Prostate gland (tissue), 2 donors: ENCODE results near the gene GATB.

Experiments used
- POLR2AphosphoS5 ChIP-seq: sonication (generic); formaldehyde crosslinking; IDR thresholded peaks from one replicate; pipeline ENCODE4 v1.6.1; 2017; ENCODE audit warnings: antibody characterized with exemption
- TF ChIP-seq, protein P1 (sequence below), 4 experiments: fragments of 200-600 bp in 2 of 4; fragments of 450-650 bp in 2 of 4; sonication (generic) in 2 of 4; IDR thresholded peaks; 1 replicate in 3 of 4; 2 replicates in 1 of 4; pipeline ENCODE4 v1.5.1; 2016 to 2019; ENCODE audit warnings: antibody characterized with exemption in 4 of 4, mild to moderate bottlenecking in 2 of 4, moderate library complexity in 2 of 4

DNA sequence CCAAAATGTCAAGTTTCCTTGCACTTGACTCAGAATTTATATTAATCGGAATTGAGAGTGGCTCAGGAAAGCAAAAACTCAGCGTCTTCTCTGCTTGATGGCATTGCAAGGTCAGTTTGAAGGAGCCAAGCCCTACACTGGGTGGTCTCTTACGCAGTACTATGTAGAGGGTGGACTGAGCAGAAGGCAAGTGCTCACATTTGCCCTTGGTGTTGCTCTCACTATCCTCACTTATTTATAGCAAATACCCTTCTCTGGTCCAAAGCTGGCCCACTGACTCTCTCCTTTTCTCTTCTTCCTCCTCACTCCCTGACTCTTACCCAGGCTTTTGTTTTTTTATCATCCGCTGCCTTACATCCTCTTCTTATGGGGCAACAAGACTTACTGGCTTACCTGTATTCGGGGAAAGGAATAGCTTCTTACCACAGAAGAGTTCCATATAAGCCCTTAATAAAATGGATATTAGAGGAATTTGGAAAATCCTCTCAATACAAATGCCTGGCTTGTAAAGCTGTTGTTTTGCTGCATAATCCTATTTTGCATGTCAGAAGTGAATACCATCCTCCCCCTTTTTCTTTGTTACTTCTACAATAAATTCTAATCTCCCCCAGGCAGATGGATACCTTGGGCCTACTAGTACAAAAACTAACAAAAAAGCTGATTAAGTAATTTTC is 24.8 kb upstream of the GATB start:
- TF ChIP-seq, protein P1, sequence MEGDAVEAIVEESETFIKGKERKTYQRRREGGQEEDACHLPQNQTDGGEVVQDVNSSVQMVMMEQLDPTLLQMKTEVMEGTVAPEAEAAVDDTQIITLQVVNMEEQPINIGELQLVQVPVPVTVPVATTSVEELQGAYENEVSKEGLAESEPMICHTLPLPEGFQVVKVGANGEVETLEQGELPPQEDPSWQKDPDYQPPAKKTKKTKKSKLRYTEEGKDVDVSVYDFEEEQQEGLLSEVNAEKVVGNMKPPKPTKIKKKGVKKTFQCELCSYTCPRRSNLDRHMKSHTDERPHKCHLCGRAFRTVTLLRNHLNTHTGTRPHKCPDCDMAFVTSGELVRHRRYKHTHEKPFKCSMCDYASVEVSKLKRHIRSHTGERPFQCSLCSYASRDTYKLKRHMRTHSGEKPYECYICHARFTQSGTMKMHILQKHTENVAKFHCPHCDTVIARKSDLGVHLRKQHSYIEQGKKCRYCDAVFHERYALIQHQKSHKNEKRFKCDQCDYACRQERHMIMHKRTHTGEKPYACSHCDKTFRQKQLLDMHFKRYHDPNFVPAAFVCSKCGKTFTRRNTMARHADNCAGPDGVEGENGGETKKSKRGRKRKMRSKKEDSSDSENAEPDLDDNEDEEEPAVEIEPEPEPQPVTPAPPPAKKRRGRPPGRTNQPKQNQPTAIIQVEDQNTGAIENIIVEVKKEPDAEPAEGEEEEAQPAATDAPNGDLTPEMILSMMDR (IDR thresholded peaks at IDR 0.05), result no peak
- TF ChIP-seq POLR2AphosphoS5, result no peak
